GM12801 (cell line): ENCODE results near the gene TBC1D22A.

Source experiments
- TF ChIP-seq, protein P1 (sequence below): IDR thresholded peaks from one replicate; pipeline ENCODE4 v1.5.1; 2011; ENCODE audit warnings: control low read depth; ENCODE audit not compliant: insufficient read length; ENCODE audit errors: extremely low read depth

The TBC1D22A gene

DNA sequence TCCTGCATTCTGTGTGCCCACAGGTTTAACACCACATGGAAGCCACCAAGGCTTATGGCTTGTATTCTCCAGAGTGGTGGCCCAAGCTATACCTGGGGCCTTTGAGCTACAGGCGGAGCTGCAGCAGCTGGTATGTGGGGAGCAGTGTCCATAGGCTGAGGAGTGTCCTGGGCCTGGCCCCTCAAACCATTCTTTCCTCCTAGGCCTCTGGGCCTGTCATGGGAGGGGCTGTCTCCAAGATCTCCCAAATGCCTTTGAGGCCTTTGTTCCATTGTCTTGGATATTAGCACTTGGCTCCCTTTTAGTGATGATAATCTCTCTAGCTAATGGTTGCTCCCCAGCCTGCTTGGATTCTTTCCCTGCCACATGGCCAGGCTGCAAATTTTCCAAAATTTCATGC, 6.4 kb upstream of the TBC1D22A start:
- TF ChIP-seq, protein P1, sequence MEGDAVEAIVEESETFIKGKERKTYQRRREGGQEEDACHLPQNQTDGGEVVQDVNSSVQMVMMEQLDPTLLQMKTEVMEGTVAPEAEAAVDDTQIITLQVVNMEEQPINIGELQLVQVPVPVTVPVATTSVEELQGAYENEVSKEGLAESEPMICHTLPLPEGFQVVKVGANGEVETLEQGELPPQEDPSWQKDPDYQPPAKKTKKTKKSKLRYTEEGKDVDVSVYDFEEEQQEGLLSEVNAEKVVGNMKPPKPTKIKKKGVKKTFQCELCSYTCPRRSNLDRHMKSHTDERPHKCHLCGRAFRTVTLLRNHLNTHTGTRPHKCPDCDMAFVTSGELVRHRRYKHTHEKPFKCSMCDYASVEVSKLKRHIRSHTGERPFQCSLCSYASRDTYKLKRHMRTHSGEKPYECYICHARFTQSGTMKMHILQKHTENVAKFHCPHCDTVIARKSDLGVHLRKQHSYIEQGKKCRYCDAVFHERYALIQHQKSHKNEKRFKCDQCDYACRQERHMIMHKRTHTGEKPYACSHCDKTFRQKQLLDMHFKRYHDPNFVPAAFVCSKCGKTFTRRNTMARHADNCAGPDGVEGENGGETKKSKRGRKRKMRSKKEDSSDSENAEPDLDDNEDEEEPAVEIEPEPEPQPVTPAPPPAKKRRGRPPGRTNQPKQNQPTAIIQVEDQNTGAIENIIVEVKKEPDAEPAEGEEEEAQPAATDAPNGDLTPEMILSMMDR = no peak

- TF ChIP-seq, protein P1 = no peak
Observed at GRCh38 chr22:46757104-46757503, 5.3 kb upstream of the TBC1D22A start.

GRCh38 chr22:46758121-46758520, 4.3 kb upstream of the TBC1D22A start:
- TF ChIP-seq, protein P1 = no peak

DNA sequence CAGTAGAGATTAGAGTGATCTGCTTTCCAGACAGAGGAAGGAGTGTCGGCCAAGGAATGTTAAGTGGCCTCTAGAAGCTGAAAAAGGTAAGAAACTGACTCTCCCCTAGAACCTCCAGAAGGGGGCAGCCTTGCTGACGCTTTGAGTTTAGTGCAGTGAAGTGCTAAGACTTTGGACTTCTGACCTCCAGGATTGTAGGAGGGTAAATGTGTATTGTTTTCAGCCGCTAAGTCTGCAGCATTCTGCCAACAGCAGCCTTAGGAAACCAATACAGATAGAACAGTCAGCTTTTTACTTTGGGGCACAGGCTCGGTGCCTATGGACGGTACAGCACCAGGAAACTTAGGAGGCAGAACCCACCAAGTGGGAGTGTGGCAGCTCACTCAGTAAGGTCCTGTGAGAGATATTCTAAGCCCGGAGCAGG, 3.6 kb upstream of the TBC1D22A start:
- TF ChIP-seq, protein P1 = no peak

GRCh38 chr22:46761017-46761416, 1.4 kb upstream of the TBC1D22A start:
- TF ChIP-seq, protein P1 = no peak

DNA sequence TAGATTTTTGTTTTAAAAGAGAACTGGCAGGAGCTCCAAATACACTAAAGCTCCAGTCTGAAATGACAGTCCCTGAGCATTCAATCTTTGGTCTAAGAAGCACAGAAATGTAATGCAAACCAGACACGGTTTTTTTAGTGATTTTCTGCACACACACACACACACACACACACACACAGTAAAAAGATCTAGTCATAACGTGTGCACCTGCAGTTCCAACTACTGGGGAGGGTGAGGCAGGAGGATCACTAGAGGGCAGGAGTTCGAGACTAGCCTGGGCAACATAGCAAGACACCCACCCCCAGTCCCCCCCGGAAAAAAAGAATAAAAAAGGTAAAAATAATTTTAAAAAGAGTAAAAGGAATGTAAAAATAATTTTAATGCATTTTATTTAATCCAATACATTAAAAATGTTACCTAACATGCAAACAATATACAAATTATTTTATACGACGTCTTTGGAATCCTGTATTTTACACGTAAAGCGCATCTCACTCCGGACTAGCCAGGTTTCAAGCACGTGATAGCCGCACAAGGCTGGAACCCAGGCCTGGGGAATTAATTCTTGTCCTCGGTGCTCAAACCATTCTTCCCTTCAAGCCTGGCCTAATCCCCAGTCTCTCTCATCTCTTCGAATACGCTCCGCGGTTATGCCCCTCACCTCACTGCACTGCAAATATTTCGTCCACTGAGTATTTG, 762 bp upstream of the TBC1D22A start:
- TF ChIP-seq, protein P1 = no peak

DNA sequence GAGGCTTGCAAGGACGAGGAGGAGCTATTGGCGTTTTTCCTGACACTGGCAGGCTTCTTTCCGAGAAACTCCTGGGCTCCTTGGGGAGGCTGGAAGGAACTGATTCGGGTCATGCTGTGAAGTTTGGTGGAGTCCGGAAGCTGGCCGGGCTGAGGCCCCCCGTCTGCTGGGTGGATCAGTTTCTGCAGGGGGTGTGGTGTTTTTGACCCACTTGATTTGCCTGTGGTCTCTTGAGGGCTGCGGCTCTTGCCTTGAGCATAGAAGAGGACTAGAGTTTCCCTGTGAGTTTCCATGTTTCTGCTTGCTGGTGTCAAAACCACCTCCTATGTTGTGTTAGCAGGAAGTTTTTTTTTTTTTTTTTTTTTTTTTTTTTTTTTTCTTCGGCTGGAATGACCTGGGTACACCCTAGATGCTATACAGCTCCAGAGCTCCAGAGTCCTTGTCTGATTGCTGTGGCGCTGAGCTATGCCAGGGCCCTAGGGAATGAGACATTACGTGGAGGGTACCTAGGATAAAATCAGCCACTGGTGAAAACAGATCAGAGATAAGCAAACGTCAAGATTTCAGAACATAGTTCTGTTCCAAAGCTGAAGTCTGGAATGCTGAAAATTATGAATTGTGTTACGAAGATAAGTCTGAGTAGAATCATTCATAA, 728 bp downstream of the TBC1D22A start:
- TF ChIP-seq, protein P1 = no peak
